Measurements from ENCODE around the gene NELFE. TPM values are rescaled to one million over a fixed set of nuclear protein-coding genes. Genes with fewer than 3 reads are reported as not detected.

Gene NELFE
- total and polyA plus RNA-seq, 2 of the 13 experiments (the other 11 are each of a cell fraction or from before 2014, with no cell fraction given), result 51.3 to 69.8 TPM

DNA sequence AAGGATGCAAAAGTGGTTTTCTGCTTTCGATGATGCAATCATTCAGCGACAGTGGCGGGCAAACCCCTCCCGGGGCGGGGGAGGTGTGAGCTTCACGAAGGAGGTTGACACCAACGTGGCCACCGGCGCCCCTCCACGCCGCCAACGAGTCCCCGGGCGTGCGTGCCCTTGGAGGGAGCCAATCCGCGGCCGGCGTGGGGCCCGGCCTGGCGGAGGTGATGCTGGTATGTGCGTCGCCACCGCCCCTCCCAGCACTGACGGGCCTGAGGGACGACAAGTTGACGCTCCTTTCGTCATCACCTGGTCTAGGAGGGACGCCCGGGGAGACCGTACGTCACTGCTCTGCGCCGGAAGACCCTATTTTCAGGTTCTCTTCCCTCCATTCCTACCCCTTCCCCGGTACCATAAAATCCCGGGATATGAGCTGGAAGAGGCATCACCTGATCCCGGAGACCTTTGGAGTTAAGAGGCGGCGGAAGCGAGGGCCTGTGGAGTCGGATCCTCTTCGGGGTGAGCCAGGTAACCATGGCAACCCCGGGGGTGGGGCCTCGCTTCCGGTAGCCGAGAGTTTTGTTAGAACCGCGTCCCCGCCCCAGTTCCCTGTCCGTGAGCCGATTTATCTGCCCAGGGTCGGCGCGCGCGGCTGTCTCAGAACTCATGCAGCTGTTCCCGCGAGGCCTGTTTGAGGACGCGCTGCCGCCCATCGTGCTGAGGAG is 13.4 kb upstream of the NELFE start, which contains the start of gene DXO (continued):
- TF ChIP-seq, protein P1, sequence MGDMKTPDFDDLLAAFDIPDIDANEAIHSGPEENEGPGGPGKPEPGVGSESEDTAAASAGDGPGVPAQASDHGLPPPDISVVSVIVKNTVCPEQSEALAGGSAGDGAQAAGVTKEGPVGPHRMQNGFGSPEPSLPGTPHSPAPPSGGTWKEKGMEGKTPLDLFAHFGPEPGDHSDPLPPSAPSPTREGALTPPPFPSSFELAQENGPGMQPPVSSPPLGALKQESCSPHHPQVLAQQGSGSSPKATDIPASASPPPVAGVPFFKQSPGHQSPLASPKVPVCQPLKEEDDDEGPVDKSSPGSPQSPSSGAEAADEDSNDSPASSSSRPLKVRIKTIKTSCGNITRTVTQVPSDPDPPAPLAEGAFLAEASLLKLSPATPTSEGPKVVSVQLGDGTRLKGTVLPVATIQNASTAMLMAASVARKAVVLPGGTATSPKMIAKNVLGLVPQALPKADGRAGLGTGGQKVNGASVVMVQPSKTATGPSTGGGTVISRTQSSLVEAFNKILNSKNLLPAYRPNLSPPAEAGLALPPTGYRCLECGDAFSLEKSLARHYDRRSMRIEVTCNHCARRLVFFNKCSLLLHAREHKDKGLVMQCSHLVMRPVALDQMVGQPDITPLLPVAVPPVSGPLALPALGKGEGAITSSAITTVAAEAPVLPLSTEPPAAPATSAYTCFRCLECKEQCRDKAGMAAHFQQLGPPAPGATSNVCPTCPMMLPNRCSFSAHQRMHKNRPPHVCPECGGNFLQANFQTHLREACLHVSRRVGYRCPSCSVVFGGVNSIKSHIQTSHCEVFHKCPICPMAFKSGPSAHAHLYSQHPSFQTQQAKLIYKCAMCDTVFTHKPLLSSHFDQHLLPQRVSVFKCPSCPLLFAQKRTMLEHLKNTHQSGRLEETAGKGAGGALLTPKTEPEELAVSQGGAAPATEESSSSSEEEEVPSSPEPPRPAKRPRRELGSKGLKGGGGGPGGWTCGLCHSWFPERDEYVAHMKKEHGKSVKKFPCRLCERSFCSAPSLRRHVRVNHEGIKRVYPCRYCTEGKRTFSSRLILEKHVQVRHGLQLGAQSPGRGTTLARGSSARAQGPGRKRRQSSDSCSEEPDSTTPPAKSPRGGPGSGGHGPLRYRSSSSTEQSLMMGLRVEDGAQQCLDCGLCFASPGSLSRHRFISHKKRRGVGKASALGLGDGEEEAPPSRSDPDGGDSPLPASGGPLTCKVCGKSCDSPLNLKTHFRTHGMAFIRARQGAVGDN (CRISPR knock-in tag; IDR thresholded peaks at IDR 0.05), result peak; percentile 98
- TF ChIP-seq TARDBP (CRISPR knock-in tag; IDR thresholded peaks at IDR 0.05) (peak; percentile 77; the same call in 1 of the 2 replicates), ZNF232 (CRISPR knock-in tag; IDR thresholded peaks at IDR 0.05; ENCODE audit: borderline replicate concordance) (peak; percentile 94), ZNF234 (CRISPR knock-in tag; conservative IDR thresholded peaks at IDR 0.05) (peak; percentile 93), CC2D1A (CRISPR knock-in tag; IDR thresholded peaks at IDR 0.05) (no peak), ZNF530 (CRISPR knock-in tag; IDR thresholded peaks at IDR 0.05; ENCODE audit: low read depth) (no peak), THYN1 (CRISPR knock-in tag; IDR thresholded peaks at IDR 0.05; ENCODE audit: borderline replicate concordance, low read depth) (no peak), NFIB (CRISPR knock-in tag; IDR thresholded peaks at IDR 0.05; ENCODE audit: borderline replicate concordance) (no peak), ZBTB3 (CRISPR knock-in tag; IDR thresholded peaks at IDR 0.05; ENCODE audit: borderline replicate concordance, low read depth) (0 out of 2 replicates have a peak, but pooled peaks have one; percentile 71), FOSL2 (CRISPR knock-in tag; IDR thresholded peaks at IDR 0.05) (peak; percentile 57), SOX5 (CRISPR knock-in tag; IDR thresholded peaks at IDR 0.05; ENCODE audit: borderline replicate concordance) (no peak), PITX1 (CRISPR knock-in tag; IDR thresholded peaks at IDR 0.05) (peak; percentile 43; the same call in 1 of the 2 replicates)
- TF ChIP-seq, protein P2, sequence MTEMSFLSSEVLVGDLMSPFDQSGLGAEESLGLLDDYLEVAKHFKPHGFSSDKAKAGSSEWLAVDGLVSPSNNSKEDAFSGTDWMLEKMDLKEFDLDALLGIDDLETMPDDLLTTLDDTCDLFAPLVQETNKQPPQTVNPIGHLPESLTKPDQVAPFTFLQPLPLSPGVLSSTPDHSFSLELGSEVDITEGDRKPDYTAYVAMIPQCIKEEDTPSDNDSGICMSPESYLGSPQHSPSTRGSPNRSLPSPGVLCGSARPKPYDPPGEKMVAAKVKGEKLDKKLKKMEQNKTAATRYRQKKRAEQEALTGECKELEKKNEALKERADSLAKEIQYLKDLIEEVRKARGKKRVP (CRISPR knock-in tag; IDR thresholded peaks at IDR 0.05), result peak; percentile 91 to 95; a peak in 3 of 4 replicates
- TF ChIP-seq, protein P3, sequence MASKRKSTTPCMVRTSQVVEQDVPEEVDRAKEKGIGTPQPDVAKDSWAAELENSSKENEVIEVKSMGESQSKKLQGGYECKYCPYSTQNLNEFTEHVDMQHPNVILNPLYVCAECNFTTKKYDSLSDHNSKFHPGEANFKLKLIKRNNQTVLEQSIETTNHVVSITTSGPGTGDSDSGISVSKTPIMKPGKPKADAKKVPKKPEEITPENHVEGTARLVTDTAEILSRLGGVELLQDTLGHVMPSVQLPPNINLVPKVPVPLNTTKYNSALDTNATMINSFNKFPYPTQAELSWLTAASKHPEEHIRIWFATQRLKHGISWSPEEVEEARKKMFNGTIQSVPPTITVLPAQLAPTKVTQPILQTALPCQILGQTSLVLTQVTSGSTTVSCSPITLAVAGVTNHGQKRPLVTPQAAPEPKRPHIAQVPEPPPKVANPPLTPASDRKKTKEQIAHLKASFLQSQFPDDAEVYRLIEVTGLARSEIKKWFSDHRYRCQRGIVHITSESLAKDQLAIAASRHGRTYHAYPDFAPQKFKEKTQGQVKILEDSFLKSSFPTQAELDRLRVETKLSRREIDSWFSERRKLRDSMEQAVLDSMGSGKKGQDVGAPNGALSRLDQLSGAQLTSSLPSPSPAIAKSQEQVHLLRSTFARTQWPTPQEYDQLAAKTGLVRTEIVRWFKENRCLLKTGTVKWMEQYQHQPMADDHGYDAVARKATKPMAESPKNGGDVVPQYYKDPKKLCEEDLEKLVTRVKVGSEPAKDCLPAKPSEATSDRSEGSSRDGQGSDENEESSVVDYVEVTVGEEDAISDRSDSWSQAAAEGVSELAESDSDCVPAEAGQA (IDR thresholded peaks at IDR 0.05; ENCODE audit: low read depth), result peak; percentile 99
- TF ChIP-seq, protein P3 (CRISPR knock-in tag; IDR thresholded peaks at IDR 0.05; ENCODE audit: borderline replicate concordance), result 0 out of 2 replicates have a peak, but pooled peaks have one; percentile 49
